Cortex of kidney (tissue), 1 donor: Measurements from ENCODE around the gene TMED1.

ENCODE experiments used
- DNase-seq: peaks from one replicate; lab custom pipeline; 2025; lab: John Stamatoyannopoulos, UW

TMED1 gene

GRCh38 chr19:10831987-10832938, 3.7 kb downstream of the TMED1 start:
- DNase-seq: no peak

DNA sequence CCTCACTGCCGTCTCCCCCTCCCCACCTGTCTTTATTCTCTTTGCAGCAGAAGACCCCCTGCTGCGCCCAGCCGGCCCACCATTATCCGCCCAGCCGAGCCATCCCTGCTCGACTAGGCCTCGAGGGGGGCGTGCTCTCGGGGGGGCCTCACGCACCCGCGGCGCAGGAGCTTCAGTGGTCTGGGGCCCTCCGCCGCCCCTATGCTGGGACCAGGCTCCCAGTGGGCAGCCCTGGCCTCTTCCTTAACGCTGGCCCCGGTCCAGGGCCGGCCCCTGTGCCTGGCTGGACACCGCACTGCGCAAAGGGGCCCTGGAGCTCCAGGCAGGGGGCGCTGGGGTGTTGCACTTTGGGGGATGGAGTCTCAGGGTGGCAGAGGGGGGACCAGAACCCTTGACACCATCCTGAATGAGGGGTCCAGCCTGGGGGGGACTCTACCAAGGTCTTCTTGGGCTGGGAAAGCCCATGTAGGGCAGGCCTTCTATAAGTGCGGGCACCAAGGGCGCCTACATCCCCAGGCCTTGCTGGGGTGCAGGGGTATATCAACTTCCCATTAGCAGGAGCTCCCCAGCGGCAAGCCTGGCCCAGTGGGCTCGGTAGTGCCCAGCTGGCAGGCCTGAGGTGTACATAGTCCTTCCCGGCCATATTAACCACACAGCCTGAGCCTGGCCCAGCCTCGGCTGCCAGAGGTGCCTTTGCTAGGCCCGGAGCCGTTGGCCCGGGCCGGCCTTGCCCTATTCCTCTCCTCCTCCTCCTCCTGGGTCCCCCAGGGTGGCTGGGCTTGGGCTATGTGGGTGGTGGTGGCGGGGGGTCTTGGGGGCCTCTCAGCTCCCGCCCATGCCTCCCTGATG, 4.9 kb downstream of the TMED1 start:
- no peak for DNase-seq

DNA sequence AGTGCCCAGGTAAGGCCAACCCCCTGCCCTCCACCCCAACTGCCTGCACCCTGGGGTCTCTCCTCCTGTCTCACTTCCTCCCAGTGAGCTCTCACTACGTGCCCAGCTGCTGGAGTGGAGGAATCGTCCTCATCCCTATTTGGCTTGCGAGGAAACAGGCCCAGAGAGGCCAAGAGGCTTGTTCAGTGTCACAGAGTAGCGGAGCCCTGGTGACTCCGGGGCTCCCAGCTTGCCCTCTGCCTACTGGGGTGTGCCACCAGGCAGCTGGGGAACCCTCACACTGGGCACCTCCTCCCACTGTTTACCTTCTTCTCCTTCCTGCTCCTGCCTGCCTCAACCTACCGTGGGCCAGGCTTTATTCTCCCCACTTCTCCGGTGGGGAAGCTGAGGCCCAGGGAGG, 5.6 kb downstream of the TMED1 start:
- no peak for DNase-seq

DNA sequence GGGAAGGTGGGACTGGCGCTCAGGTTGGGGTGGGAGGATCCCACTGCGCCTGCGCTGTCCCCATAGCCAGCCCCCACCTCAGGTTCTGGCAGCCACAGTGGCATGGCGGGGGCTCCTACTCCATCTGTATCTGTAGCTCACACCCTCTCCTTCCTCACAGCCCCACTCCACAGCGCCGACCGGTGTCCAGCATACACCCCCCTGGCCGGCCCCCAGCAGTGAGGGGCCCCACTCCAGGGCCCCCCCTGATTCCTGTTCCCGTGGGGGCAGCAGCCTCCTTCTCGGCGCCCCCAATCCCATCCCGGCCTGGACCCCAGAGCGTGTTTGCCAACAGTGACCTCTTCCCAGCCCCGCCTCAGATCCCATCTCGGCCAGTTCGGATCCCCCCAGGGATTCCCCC, 6.0 kb downstream of the TMED1 start:
- DNase-seq: no peak

DNA sequence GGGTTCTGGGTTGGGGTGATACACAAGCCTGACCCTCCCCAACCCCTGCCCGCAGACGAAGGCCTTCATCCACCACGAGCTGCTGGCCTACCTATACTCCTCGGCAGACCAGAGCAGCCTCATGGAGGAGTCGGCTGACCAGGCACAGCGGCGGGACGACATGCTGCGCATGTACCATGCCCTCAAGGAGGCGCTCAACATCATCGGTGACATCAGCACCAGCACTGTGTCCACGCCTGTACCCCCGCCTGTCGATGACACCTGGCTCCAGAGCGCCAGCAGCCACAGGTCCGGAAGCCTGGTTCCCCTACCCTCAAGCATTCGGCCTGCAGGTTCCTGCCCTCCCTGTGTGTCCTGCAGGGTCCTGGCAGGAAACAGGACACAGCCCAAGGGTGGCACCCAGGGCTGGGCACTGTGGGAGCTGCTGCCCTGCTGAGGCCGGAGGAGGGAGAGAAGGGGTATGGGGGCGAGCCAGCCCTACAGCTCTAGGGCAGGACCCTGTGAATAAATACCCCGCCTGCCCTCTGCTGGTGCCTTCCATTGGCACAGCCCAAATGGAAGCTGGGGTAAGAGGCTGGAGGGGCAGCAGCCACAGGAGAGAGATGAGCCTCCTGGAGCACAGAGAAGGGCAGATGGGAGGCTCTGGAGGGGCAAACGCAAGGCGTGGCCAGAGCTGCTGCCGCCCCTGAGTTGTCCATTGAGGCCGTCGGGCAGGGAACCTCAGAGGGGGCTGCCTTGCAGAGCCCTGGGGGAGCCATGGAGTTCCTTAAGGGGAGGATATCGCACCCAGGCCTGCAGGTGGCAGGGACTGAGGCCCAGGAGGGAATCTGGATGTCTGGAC, 6.8 kb downstream of the TMED1 start:
- no peak for DNase-seq

DNA sequence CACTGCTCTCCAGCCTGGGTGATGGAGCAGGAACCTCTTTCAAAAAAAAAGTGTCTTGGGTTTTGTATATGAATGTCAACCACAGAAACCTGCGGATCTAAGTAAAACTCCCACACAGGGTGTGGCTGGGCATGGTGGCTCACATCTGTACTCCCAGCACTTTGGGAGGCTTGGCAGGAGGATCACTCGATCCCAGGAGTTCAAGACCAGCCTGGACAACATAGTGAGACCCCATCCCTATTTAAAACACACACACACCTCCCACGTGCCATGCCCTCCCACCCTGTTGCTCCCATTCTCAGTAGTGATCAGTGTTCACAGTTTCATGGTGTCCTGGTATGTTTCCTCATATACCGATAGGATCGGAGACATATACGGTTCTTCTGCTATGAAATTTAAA, 9.2 kb downstream of the TMED1 start:
- DNase-seq: no peak

DNA sequence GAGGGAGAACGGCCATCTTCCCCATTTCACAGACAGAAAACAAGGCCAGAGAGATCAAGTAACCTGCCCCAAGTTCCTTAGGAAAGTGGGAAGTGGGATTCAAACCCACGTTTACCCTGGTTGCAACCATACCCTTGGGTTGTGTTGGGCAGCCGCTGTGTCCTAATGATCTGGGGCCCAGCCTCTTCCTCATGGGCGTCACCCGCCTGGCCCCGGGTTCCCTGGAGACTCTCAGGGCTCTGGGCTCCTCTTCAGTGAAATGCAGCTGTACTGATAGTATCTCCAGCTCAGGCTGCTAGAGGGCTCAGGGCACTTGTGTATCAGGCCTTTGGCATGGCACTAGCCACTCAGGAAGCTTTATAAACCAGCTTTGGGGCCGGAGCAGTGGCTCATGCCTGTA, 9.8 kb downstream of the TMED1 start:
- no peak for DNase-seq

- no peak for DNase-seq
Measured at GRCh38 chr19:10823690-10824089, 12.3 kb downstream of the TMED1 start.

DNA sequence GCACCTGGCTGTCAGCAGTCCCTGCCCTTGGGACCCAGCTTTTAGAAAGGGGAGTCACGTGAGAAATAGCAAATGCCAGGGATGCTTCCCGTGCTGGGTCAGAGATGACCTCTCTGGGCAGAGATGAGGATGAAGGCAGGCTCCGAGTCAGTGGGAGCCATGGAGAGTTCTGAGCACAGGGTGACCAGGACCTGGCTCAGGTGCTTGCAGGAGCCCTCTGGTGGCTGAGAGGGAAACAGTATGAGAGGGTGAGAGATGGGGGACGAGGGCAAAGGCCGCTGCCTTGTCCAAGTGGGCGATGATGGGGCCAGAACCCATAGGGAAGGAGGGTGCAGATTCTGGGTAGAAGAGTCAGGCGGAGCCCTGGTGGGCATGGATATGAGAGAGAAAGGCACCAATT, 15.8 kb downstream of the TMED1 start:
- DNase-seq: no peak

DNA sequence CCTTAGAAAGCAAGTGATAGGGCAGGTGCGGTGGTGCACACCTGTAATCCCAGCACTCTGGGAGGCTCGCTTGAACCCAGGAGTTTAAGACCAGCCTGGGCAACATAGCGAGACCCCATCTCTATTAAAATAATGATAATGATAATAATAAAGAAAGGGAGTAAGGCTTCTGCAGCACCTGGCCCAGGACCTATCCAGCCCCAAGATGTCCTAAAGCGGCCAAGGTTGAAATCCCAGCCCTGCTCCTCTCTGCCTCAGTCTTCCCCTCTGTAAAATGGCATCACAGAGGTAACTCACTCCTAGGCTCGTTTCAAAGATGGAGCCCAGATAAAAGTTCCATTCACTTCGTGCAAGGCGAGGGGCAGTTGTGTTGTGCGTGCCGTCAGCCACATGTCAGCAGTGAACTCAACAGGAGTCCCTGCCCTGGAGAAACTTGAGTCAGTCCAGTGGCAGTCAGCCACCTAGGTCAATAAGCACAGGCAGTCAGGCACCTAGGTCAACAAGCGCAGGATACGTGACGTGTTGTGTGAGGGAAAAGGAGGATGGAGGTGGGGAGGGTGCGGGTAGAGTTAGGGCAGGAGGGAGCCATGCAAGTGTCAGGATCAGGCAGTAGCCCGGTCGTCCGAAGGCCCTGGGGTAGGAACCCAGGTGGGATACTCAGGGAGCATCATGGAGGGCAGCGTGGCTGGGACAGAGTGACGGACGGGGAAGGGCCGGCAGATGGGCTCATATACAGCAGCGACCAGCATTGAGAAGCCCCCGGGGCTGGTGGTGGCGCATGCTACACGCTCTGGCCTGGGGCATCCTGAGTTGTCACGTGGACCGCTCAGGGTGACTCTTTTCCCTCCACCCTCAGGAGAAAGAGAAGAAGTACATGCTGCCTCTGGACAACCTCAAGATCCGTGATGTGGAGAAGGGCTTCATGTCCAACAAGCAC, 16.6 kb downstream of the TMED1 start:
- no peak for DNase-seq

- no peak for DNase-seq
Measured at GRCh38 chr19:10818301-10819123, 17.5 kb downstream of the TMED1 start.

DNA sequence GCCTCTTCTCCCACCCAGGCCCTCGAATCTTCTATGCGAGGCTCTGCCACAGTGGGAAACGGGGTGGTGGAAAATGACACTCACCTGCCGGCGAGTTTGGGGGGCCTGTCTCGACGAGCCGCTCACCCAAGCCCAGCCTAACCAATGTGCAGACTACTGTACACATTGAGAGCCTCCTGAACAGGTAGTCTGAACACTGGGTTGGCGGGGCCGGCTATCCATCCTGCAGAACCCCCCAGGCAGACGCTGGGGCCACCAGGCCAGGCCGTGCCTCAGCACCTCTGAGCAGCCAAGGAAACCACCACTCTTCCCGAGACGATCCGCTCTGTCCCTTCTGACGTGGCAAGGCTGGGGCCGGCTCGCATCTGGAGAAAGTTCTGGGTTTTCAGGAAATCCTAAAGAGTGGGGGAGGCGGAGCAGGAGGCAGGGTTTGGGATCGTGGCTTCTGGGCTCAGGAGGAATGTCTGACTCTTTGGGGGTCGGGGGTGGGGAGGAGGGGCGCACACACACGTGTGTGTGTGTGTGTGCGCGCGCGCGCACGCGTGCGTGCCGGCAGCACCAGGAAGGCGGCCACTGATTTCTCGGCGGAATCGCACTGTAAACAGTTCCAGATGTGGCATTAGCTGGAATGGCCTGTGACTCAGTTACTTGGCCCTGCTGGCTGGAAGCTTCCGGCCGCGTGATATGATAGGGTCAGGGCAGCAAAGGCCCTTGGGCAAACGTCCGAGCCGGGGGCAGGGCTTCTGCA, 18.5 kb downstream of the TMED1 start:
- DNase-seq: no peak

DNA sequence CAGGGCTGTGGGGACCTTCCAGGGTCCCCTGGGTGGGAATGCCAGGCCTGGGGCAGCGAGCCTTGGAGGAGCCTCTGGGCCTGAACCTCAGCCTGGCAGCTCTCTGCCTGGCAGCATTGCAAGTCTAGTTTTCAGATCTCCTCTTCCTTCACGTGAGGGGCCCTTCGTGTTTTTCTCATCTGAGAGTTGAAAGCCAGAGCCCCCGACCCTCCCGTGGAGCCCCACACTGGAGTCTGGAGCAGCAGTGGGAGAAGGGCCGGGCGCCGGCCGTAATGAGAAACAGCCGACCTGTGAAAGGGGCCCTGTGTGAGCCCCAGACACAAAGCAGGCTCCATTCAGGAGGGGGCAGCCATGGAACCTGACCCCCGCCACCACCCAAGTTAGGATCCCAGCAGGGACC, 19.3 kb downstream of the TMED1 start:
- no peak for DNase-seq

DNA sequence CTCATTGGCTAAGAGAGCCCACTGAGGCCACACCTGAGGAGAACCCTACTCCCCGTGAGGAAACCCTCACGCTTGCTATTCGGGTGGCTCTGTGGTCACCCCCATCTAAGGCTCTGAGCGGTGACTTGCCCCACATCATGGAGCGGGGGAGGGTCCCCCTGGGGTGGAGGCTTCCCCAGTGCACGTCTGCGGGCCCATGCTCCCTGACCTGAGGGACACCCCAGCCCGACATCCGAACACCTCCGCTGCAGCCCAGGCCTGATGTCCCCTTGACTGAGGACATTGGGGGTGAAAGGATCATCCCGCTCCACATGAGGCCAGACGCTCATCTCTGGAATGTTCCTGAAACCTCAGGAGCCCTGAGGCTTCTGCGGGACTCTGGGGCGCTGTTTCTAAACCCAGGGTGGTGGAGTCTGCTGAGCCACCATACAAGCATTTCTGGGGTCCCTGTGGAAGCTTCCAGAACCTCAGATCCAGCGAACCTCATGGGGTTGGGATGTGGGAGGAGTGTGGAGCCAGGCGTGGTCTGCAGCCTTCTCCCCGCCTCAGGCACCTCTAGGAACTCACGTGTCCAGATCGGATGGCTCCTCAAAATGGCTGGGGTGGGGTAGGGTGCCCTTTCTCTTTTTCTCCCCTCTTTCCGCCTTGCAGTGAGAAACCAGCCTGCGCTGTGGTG, 19.9 kb downstream of the TMED1 start:
- no peak for DNase-seq

GRCh38 chr19:10815007-10815536, 20.9 kb downstream of the TMED1 start:
- no peak for DNase-seq

DNA sequence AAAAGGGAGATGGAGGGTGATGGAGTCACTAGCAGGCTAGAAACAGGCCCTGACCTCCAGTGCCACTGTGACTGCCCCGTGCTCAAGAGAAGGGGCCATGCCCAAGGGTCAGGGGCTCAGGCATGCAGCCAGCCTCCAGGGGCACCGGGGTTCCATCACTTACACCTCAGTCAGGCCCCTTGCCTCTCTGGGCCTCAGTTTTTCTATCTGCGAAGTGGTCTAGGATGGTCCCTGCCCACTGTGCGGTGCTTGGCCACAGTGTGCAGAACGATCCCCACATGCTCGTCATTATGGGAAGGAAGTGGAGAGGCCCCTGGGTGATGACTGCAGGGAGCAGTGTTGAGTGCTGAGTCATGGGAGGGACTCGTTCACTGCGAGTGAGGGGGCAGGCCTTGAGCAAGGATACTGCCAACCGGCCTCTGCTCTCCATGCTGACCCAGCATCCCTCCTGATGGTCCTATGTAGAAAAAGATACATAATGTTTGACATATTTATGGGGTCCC, 23.1 kb downstream of the TMED1 start:
- no peak for DNase-seq

DNA sequence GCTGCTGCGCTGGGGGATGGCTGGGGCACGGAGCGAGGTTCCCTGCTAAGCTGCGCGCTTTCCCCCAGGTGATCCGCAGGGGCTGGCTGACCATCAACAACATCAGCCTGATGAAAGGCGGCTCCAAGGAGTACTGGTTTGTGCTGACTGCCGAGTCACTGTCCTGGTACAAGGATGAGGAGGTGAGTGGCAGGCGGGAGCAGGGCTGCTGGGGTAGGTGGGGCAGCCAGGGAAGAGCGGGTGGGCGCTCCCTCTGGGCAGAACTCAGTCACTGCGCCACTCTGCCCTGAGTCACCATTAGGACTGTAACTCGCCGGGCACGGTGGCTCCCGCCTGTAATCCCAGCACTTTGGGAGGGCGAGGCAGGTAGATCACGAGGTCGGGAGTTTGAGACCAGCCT, 23.8 kb downstream of the TMED1 start:
- DNase-seq: no peak

- no peak for DNase-seq
Measured at GRCh38 chr19:10811391-10812111, 24.5 kb downstream of the TMED1 start.
